GM19397 (cell line): ENCODE data around the gene DHX58.

Experiments
- ATAC-seq: cut with Tn5 transposase; IDR thresholded peaks from one replicate; pipeline ENCODE4 v1.9.1; 2021; ENCODE audit warnings: mild to moderate bottlenecking, moderate library complexity; ENCODE audit not compliant: unreplicated experiment

DHX58 gene

DNA sequence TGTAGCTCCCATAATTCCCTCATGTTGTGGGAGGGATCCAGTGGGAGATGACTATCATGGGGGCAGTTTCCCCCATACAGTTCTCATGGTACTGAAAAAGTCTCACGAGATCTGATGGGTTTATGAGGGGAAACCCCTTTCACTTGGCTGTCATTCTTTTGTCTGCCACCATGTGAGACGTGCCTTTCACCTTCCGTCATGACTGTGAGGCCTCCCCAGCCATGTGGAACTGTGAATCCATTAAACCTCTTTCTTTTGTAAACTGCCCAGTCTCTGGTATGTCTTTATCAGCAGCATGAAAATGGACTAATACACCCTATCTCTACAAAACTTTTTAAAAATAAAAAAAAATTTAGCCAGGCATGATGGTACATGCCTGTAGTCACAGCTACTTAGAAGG is 55.9 kb downstream of the DHX58 start:
- ATAC-seq = no peak

DNA sequence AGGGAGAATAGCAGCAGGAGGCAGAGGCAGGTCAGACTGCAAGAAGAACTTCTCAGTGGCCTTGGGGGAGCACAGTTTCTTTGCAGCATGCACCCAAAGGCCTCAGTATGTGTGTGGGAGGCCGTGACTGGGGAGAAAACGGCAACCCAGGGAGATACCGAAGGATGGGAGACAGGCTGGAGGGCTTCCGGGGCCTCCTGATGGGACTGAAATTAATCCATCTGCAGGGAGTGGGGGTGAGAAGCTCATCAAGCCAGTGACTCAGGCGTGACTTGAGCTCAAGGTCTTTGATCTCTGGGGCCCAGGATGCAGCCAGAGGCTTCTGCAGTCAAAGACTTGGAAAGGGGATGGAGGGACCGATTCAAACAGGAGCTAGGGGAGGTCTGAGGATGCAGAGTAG is 57.0 kb downstream of the DHX58 start:
- ATAC-seq = no peak

DNA sequence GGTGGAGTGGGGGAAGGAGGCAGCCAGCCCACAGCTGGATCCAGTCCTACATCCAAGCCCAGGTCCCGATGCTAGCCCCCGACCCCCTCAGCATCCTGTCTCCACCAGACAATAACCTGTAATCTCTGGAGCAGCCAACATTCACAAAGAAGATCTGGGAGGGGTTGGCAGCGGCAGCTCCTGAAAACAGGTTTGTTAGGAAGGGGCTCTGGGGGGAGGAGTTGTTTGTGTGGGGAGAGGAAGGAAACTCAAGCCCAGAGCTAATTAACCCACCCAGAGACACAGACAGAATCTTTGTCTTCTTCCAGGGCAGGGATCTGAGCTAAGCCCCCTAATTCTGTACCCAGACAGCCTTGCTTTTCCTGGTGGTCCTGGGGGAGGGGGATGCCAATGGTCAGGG is 57.5 kb downstream of the DHX58 start:
- no peak for ATAC-seq

DNA sequence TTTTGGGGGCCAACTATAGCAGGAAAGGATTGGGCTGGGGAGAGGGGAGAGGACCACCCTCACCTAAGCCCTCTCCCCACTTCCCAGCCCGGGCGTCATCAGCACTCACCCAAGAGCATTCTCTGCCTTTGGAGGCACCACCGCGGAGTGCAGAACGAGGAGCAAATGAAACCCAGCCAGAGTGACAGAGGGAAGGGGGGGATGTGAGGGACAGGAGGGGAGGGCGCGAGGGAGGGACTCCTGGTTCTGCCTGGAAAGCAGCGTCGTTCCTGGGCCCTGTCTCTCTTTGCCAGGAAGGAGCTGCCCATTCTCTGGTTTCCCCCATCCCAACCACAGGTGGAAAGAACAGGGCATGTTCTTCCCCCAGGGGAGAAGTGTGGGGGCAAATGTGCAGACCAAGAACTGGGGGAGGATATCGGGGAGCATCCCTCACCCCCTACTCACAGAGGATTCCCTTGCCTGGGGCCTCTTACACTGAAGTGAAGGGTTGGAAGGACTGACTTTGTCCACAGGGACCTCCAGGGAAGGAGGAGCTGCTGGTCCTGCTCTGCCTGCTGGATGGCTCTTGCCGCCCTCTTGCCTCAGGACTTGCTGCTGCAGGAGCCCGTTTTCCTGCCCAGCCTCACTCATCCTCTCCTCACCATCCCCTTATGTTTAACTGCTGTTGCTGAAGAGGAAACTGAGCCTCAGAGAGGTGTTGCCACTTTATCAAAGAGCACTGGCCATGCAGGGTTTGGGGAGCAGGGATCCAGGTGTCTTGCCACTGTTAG is 58.6 kb downstream of the DHX58 start:
- ATAC-seq = no peak

DNA sequence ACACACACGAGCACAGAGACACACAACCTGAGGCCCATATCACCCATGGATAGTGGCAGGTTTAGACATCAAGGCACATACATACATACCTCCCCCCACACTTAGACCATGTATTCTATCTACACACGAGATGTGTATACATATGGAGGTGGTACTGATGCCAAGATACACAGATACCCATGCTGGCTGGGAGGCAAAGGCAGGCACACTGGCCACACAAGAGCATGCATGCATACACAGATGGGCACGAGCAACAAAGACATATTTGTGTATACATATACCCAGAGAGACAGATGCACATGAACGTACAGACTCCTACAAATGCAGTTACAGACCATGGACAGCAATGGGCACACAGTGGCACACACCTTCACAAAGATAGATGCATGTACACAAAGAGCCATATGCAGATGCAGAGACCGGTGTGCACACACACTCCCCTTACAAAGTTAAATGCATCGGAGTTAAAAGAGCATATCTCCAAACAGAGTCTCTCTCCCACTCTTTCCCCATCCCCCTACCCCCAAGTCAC is 60.1 kb downstream of the DHX58 start:
- ATAC-seq = no peak

DNA sequence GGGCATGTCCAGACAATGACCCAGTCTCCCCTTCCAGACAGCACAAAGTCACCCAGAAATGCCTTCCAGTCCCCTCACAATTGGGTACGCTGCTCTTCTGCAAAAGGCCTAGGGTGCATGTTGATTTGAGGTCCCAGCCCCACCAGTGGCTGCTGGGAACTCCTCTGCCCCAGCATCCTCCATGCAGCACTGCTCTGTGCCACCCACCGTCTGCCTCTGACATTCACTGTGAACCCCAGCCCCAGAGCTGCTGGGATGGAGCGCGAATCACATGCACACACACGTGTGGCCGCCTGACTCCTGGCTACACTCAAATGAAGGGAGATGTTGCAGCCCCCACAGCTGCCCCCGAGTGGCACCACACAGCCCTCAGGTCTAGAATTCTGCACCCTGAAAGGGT is 60.9 kb downstream of the DHX58 start:
- no peak for ATAC-seq
